H1 (cell line): Measurements from ENCODE around the gene SLC35G4.

ENCODE experiments used
- EZH2 ChIP-seq: fragments of 200-600 bp; sonication (generic); IDR thresholded peaks from 2 replicates; pipeline ENCODE4 v1.7.1; 2012; ENCODE audit warnings: low read depth, mild to moderate bottlenecking, moderate library complexity, low read length, inconsistent platforms; ENCODE audit not compliant: severe bottlenecking
- GTF2F1 ChIP-seq: IDR thresholded peaks from 2 replicates; pipeline ENCODE4 v1.6.1; 2012; ENCODE audit warnings: low read depth, low read length, improper control_type of control experiment, borderline replicate concordance
- POLR2A ChIP-seq, 2 experiments: IDR thresholded peaks; 1 replicate in 1 of 2; 2 replicates in 1 of 2; pipeline ENCODE4 v1.6.1; 2011; ENCODE audit warnings: low read depth in 2 of 2, low read length in 2 of 2, mild to moderate bottlenecking in 2 of 2; ENCODE audit errors: control extremely low read depth in 1 of 2
- RAD21 ChIP-seq, 2 experiments: IDR thresholded peaks in 1 of 2; conservative IDR thresholded peaks in 1 of 2; 2 replicates each; pipeline ENCODE4 v1.6.1; 2011; ENCODE audit warnings: low read depth in 2 of 2, low read length in 2 of 2, improper control_type of control experiment in 1 of 2, inconsistent platforms in 1 of 2, mild to moderate bottlenecking in 1 of 2, moderate library complexity in 1 of 2
- SUZ12 ChIP-seq: fragments of 200-600 bp; sonication (generic); IDR thresholded peaks from 2 replicates; pipeline ENCODE4 v1.6.1; 2012; ENCODE audit warnings: mild to moderate bottlenecking, inconsistent platforms, low read length, moderate library complexity, mixed read lengths
- TF ChIP-seq, protein P1 (sequence below): IDR thresholded peaks from 2 replicates; pipeline ENCODE4 v1.6.1; 2012; ENCODE audit warnings: inconsistent platforms
- TF ChIP-seq, protein P2 (sequence below), 3 experiments: IDR thresholded peaks; 1 replicate in 2 of 3; 2 replicates in 1 of 3; pipeline versions ENCODE4 v1.5.1 to v1.6.1; 2011; ENCODE audit warnings: low read length in 3 of 3, mild to moderate bottlenecking in 3 of 3, inconsistent platforms in 2 of 3, low read depth in 1 of 3, moderate library complexity in 1 of 3; ENCODE audit not compliant: insufficient read depth in 1 of 3; ENCODE audit errors: control extremely low read depth in 1 of 3

DNA sequence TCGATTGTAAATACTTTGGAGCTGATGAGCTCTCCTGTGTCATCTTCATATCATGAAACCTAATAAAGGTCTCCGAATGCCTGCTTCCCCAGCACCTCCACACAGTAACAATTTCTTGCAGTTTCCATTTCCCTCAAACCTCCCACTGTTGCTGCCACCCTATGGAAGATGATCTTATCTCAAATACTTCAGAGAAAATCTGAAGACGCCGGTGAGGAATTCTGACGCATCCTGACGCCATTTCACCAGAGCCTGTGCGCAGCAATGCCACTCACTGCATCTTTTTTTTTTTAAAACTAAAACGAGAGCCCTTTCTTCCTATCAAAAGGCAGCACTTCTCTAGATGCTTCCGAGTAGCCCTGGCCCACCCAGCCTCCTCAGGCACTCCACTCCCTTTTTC, 47.8 kb downstream of the SLC35G4 start:
- TF ChIP-seq, protein P1, sequence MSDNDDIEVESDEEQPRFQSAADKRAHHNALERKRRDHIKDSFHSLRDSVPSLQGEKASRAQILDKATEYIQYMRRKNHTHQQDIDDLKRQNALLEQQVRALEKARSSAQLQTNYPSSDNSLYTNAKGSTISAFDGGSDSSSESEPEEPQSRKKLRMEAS: no peak
- TF ChIP-seq SUZ12 (no peak), RAD21 (IDR thresholded peaks at IDR 0.05 in 1 of 2, conservative IDR thresholded peaks at IDR 0.05 in 1 of 2; ENCODE audit: low read depth in 2 of 2, low read length in 2 of 2) (no peak), EZH2 (no peak), GTF2F1 (no peak), POLR2A (IDR thresholded peaks at IDR 0.05; ENCODE audit: control extremely low read depth in 1 of 2, low read depth in 2 of 2, low read length in 2 of 2) (no peak)
- TF ChIP-seq, protein P2, sequence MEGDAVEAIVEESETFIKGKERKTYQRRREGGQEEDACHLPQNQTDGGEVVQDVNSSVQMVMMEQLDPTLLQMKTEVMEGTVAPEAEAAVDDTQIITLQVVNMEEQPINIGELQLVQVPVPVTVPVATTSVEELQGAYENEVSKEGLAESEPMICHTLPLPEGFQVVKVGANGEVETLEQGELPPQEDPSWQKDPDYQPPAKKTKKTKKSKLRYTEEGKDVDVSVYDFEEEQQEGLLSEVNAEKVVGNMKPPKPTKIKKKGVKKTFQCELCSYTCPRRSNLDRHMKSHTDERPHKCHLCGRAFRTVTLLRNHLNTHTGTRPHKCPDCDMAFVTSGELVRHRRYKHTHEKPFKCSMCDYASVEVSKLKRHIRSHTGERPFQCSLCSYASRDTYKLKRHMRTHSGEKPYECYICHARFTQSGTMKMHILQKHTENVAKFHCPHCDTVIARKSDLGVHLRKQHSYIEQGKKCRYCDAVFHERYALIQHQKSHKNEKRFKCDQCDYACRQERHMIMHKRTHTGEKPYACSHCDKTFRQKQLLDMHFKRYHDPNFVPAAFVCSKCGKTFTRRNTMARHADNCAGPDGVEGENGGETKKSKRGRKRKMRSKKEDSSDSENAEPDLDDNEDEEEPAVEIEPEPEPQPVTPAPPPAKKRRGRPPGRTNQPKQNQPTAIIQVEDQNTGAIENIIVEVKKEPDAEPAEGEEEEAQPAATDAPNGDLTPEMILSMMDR (IDR thresholded peaks at IDR 0.05; ENCODE audit: control extremely low read depth in 1 of 3, insufficient read depth in 1 of 3, low read depth in 1 of 3, low read length in 3 of 3): no peak
